ENCODE measurements around the gene CASKIN1.
A peak's percentile ranks its signal among the peaks of the same experiment; 100 is the strongest.

CASKIN1 gene

DNA sequence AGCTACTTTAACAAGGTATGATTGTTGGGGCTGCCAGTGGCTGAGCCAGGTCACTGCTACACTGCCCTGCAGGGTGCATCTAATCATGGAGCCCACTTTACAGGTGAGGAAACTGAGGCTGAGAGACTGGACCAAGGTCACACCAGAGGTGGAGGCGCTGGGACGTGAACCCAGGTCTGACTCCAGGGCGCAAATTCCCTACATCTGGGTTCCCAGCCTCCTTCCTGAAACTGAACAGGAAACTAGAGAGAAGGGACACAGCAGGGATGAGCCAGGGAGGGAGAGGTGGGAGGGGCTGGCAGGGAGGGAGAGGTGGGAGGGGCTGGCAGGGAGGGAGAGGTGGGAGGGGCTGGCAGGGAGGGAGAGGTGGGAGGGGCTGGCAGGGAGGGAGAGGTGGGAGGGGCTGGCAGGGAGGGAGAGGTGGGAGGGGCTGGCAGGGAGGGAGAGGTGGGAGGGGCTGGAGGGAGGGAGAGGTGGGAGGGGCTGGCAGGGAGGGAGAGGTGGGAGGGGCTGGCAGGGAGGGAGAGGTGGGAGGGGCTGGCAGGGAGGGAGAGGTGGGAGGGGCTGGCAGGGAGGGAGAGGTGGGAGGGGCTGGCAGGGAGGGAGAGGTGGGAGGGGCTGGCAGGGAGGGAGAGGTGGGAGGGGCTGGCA lies 68.7 kb downstream of the CASKIN1 start:
- peak; percentile 35 to 64 (median 43) for DNase-seq
